Sigmoid colon (tissue), 7 donors: ENCODE results near the gene IRX5. TPM values are rescaled to one million over a fixed set of nuclear protein-coding genes. Genes with fewer than 3 reads are reported as not detected.
A peak's percentile ranks its signal among the peaks of the same experiment; 100 is the strongest.

Experiments used
- DNase-seq: peaks from one replicate; pipeline ENCODE4 v3.0.0-alpha.2; 2019
- H3K27ac ChIP-seq, 4 donors: fragments of 200-600 bp; sonication (generic); one replicate each; pipeline ENCODE4 v1.5.1; 2016 to 2019; ENCODE audit warnings: mild to moderate bottlenecking in 1 of 4
- H3K27me3 ChIP-seq, 3 donors: fragments of 200-600 bp; sonication (generic); one replicate each; pipeline ENCODE4 v1.5.1; 2019; ENCODE audit warnings: mild to moderate bottlenecking in 1 of 3
- H3K36me3 ChIP-seq, 4 donors: fragments of 200-600 bp; sonication (generic); one replicate each; pipeline ENCODE4 v1.5.1; 2016 to 2019
- H3K4me1 ChIP-seq, 4 donors: fragments of 200-600 bp; sonication (generic); one replicate each; pipeline ENCODE4 v1.5.1; 2017 to 2019
- H3K4me3 ChIP-seq, 4 donors: fragments of 200-600 bp; sonication (generic); one replicate each; pipeline ENCODE4 v1.5.1; 2017 to 2019; ENCODE audit warnings: mild to moderate bottlenecking in 2 of 4, moderate library complexity in 1 of 4
- H3K9me3 ChIP-seq, 4 donors: fragments of 200-600 bp in 3 of 4; sonication (generic) in 3 of 4; one replicate each; pipeline versions ENCODE4 v1.5.1 to v1.6.1; 2013 to 2019
- EP300 ChIP-seq, 4 donors: sonication (generic); formaldehyde crosslinking; IDR thresholded peaks; one replicate each; pipeline ENCODE4 v1.6.1; 2017; ENCODE audit warnings: antibody characterized with exemption in 4 of 4
- POLR2A ChIP-seq, 2 donors: fragments of 450-650 bp; IDR thresholded peaks; one replicate each; pipeline ENCODE4 v1.6.1; 2016; ENCODE audit warnings: antibody characterized with exemption in 2 of 2, mild to moderate bottlenecking in 2 of 2, moderate library complexity in 2 of 2
- POLR2AphosphoS5 ChIP-seq, 4 donors: sonication (generic); formaldehyde crosslinking; IDR thresholded peaks; one replicate each; pipeline ENCODE4 v1.6.1; 2017; ENCODE audit warnings: antibody characterized with exemption in 4 of 4
- WGBS, 2 donors: extraction: QIAGEN DNeasy Blood & Tissue Kit; methylation state at CpG; one replicate each; pipeline ENCODE4 v1.1.7; 2013; 5-methylcytosine and 5-hydroxymethylcytosine counted together
- intact Hi-C: fragments of 100-400 bp; cut with DNase I; formaldehyde crosslinking; loops from one replicate; pipeline ENCODE4 v1.15.1; 2023
- polyA plus RNA-seq, 3 donors: library from polyadenylated mRNA; stranded (reverse); fragments of 200-250 nt; gene quantifications; one replicate each; pipeline ENCODE4 v1.2.3, GENCODE V29; 2013
- total RNA-seq, 4 donors: library from RNA; depleted of rRNA; stranded (reverse); fragments of >200 nt; gene quantifications; one replicate each; pipeline ENCODE4 v1.1.0, GENCODE V29; 2016
- TF ChIP-seq, protein P1 (sequence below), 4 experiments: fragments of 450-650 bp in 3 of 4; fragments of 200-600 bp in 1 of 4; IDR thresholded peaks; one replicate each; pipeline ENCODE4 v1.5.1; 2016 to 2019; ENCODE audit warnings: antibody characterized with exemption in 4 of 4, mild to moderate bottlenecking in 3 of 4, moderate library complexity in 2 of 4
- donor health status: healthy with polysubstance abuse.
- donor health status: Bipolar disorder and iron deficiency.
- donor health status: healthy.

IRX5 gene
- total and polyA plus RNA-seq, 7 donors = not detected

DNA sequence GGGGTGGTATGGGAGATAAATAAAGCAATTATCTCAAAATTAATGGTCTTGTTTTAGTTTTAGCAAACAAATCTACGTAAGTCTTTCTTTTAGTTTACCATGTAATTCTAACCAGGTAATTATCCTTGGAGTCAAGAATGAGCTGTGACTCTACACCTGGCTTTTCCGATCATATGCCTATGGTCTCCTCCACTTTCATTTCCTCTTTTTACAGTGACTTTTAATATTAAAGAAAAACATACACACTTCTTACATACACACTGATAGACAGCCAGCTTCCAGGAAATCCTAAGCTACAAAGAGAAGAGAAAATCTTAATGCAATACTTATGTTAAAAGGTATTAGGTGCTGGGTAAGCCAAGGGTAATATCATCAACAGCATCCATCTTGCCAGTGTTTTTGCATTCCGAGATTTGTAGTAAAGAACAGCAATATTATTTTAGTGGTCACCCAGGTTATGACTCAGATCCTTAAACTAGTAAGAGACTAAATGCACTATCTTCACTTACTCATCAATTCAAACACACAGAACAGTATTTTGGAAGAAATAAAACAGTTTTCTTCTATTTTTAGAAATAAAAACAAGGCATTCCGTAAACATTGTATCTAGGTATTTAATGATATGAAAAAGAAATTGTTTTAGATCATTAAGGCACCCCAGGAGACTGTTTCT, 4.4 kb upstream of the IRX5 start:
- Histone ChIP-seq H3K27me3 (peaks cover 31 to 98% (median 60%) of the 10 kb centered on the region in 3 donors), H3K27ac (no peak overlapping the region), H3K4me3 (no peak overlapping the region), H3K9me3 (no peaks in the 10 kb centered on the region), H3K4me1 (peaks cover 0 to 31% (median 25%) of the 10 kb centered on the region in 4 donors), H3K36me3 (no peaks in the 10 kb centered on the region)
- 33 to 69% methylated on average over 4 of the region's 4 CpGs for WGBS, 2 donors
- DNase-seq = no peak
- intact Hi-C loops = no loop called here
- TF ChIP-seq, protein P1, sequence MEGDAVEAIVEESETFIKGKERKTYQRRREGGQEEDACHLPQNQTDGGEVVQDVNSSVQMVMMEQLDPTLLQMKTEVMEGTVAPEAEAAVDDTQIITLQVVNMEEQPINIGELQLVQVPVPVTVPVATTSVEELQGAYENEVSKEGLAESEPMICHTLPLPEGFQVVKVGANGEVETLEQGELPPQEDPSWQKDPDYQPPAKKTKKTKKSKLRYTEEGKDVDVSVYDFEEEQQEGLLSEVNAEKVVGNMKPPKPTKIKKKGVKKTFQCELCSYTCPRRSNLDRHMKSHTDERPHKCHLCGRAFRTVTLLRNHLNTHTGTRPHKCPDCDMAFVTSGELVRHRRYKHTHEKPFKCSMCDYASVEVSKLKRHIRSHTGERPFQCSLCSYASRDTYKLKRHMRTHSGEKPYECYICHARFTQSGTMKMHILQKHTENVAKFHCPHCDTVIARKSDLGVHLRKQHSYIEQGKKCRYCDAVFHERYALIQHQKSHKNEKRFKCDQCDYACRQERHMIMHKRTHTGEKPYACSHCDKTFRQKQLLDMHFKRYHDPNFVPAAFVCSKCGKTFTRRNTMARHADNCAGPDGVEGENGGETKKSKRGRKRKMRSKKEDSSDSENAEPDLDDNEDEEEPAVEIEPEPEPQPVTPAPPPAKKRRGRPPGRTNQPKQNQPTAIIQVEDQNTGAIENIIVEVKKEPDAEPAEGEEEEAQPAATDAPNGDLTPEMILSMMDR (IDR thresholded peaks at IDR 0.05) = no peak
- TF ChIP-seq EP300 (IDR thresholded peaks at IDR 0.05) (no peak), POLR2AphosphoS5 (IDR thresholded peaks at IDR 0.05) (no peak), POLR2A (IDR thresholded peaks at IDR 0.05) (no peak)

DNA sequence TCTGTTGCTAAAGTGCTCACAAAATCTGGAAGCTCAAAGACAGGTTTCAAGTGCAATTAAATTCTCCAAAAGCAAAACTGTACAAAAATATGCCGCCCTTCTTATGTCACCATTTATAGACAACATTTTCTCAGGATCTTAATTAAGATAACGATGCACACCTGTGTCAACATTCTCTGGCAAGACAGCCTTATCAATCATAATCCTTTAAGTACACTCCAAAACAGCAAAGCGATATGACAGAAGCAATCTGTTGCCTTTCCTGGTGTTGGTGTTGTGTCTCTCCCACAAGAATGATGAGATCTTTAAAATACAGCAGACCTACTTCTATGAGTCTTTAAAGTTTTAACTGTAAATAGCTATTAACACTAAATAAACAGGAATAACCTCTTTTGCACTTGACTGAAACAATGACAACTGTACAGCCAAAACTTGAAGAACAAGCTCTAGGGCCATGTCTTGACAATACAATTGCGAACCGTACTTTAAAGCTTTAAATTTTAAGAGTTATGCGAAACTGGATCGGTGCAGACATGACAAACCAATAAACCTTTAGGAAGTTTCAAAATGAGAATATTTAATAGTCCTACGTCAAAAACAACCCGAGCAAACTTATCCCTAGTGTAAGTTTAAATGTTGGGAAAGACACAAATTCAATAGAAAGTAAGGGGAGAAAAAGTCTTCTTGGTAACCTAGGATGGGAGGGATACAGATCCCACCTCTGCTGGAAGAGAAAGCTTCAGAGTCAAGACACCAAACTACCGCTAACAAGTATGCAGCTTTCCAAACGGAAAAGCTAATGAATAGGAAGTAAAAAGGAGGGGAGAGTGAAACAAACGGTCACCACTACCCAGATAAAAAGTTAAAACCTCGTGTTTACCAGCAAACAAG, 3.3 kb upstream of the IRX5 start:
- H3K27ac ChIP-seq = no peak overlapping the region
- intact Hi-C loops = no loop called here
- no peaks in the 10 kb centered on the region for H3K36me3 ChIP-seq
- H3K9me3 ChIP-seq = no peaks in the 10 kb centered on the region
- WGBS, 2 donors = 5 to 21% methylated on average over 13 of the region's 13 CpGs
- DNase-seq = no peak
- TF ChIP-seq POLR2AphosphoS5 (IDR thresholded peaks at IDR 0.05) (peak in 1 of 4 donors; percentile 28), POLR2A (IDR thresholded peaks at IDR 0.05) (no peak)
- no peak overlapping the region for H3K4me3 ChIP-seq
- peaks cover 41 to 98% (median 70%) of the 10 kb centered on the region in 3 donors for H3K27me3 ChIP-seq
- peaks cover 0 to 40% (median 32%) of the 10 kb centered on the region in 4 donors for H3K4me1 ChIP-seq

DNA sequence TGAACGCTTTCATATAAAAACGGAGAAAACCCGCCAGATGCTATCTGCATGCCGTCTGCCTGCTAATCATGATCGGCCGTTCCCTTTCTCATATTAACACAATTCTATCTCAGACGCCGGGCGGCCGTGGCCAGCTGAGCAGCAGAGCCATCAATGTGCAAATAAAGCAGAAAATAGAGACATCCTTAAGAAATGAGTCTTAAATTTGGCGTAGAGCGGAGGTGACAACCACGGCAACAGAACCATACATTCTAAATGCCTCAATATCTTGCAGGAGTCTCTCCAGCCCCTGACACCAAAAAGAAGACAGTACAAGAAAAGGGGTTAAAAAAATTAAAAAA, 2.7 kb upstream of the IRX5 start:
- intact Hi-C loops = no loop called here
- peaks cover 47 to 98% (median 74%) of the 10 kb centered on the region in 3 donors for H3K27me3 ChIP-seq

DNA sequence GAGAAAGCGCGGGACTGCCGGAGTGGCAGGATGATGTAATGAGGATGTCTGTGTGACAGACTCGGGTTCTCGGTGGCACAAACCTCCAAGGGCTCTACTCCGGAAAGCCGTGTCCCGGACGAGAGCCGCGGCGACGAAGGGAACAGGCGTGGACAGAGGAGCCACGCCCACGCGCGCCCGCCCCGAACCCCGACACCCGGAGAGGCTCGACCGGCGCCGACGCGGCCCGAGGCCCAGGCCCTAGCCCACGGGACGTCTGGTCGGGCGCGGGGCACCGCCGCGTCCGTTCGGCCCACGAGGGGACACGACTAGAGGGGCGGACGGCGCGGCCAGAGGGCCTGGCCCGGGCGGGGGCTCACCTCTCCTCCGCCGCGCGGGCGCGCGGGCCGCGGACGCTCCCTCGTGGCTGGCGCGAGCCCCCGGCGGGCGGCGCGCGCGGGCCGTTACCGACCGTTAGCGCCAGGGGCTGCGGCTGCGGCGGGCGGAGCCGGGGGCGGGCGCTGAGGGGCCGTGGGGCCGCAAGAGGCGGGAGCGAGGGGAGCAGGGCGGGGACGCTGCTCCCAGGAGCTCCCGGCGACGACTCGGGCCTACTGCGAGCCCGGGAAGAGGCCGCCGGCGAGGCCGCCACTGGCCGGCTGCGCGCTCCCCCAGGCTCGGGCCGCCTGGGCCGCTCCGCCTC, 2.1 kb upstream of the IRX5 start:
- no peaks in the 10 kb centered on the region for H3K9me3 ChIP-seq
- peak overlapping the region in 3 of 4 donors; percentile 17 to 58 (median 43) for H3K27ac ChIP-seq
- peaks cover 0 to 48% (median 38%) of the 10 kb centered on the region in 4 donors for H3K4me1 ChIP-seq

More for the DNA sequence above, 2.7 kb upstream of the IRX5 start:
- H3K27ac ChIP-seq = no peak overlapping the region
- 2 to 4% methylated on average over 13 of the region's 13 CpGs for WGBS, 2 donors
- DNase-seq = no peak
- H3K9me3 ChIP-seq = no peaks in the 10 kb centered on the region
- H3K4me3 ChIP-seq = peak overlapping the region in 2 of 4 donors; percentile 51 to 58
- peaks cover 0 to 43% (median 35%) of the 10 kb centered on the region in 4 donors for H3K4me1 ChIP-seq
- no peak for TF ChIP-seq POLR2A (IDR thresholded peaks at IDR 0.05)
- TF ChIP-seq POLR2AphosphoS5 (IDR thresholded peaks at IDR 0.05) = peak in 1 of 4 donors; percentile 25
- no peak for TF ChIP-seq EP300 (IDR thresholded peaks at IDR 0.05)
- no peaks in the 10 kb centered on the region for H3K36me3 ChIP-seq

More for the DNA sequence above, 2.1 kb upstream of the IRX5 start:
- H3K4me3 ChIP-seq = peak overlapping the region; percentile 25 to 58 (median 50)
- intact Hi-C loops = no loop called here
- 1% methylated on average over 101 of the region's 101 CpGs for WGBS, 2 donors
- H3K27me3 ChIP-seq = peaks cover 53 to 98% (median 76%) of the 10 kb centered on the region in 3 donors
- no peak for TF ChIP-seq POLR2A (IDR thresholded peaks at IDR 0.05)
- TF ChIP-seq, protein P1 (IDR thresholded peaks at IDR 0.05) = no peak
- no peak for TF ChIP-seq POLR2AphosphoS5 (IDR thresholded peaks at IDR 0.05)
- TF ChIP-seq EP300 (IDR thresholded peaks at IDR 0.05) = no peak
- no peaks in the 10 kb centered on the region for H3K36me3 ChIP-seq
- DNase-seq = no peak
